ES-I3 (cell line): ENCODE measurements around the gene SEZ6L2.

Experiments
- H3K36me3 ChIP-seq: 2 replicates; pipeline ENCODE4 v1.6.1; 2013; ENCODE audit warnings: mild to moderate bottlenecking, low read length, control low read depth, moderate library complexity; ENCODE audit not compliant: insufficient read depth
- H3K4me1 ChIP-seq: 2 replicates; pipeline ENCODE4 v1.6.1; 2013; ENCODE audit warnings: mild to moderate bottlenecking, control low read depth, low read length; ENCODE audit not compliant: insufficient read depth
- H3K9ac ChIP-seq: 2 replicates; pipeline ENCODE4 v1.6.1; 2013; ENCODE audit warnings: low read depth, mild to moderate bottlenecking, low read length, moderate library complexity
- H3K9me3 ChIP-seq: 2 replicates; pipeline ENCODE4 v1.6.1; 2013; ENCODE audit warnings: mild to moderate bottlenecking, low read length, moderate library complexity; ENCODE audit not compliant: control insufficient read depth, insufficient read depth

SEZ6L2 gene

DNA sequence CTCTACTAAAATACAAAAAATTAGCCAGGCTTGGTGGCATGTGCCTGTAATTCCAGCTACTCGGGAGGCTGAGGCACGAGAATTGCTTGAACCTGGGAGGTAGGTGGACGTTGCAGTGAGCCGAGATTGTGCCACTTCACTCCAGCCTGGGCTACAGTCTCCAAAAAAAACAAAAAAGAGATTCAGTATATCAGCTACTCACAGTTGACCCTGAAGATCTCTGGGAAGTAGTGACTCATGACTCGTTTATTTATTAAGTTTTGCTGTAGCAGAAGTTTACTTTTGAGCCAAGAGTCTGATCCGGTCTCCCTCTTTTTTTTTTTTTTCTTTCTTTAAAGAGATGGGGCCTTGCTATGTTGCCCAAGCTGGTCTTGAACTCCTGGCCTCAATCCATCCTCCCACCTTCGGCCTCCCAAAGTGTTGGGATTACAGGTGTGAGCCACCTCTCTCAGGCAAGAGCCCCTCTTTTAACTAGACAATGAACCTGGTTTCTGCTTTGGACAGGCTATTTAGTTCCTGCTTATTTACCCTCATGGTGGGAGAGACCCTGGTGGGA is 74.7 kb downstream of the SEZ6L2 start:
- H3K9me3 ChIP-seq = no peaks in the 10 kb centered on the region
- H3K36me3 ChIP-seq = 0 out of 2 replicates have a peak, but pooled peaks cover 4% of the 10 kb centered on the region
- H3K4me1 ChIP-seq = peaks cover 36% of the 10 kb centered on the region; the same call in 1 of the 2 replicates
- H3K9ac ChIP-seq = no peak overlapping the region

DNA sequence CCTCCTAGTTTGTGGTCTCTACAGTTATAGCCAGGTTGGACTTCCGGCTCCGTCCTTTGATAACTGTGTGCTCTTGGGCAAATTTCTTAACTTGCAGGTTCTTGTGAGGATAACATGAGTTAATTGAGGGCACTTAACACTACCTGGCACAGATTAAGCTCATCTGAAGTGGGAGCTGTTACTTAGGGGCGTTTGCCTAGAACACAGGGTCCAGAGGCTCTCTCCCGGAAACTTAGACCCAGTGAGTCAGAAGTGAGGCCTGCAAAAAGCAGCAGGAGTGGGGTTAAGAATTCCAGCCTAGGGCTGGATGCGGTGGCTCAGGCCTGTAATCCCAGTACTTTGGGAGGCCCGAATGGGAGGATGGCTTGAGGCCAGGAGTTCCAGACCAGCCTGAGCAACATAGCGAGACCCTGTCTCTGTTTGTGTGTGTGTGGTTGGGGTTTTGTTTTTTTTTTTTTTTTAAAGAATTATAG is 77.7 kb downstream of the SEZ6L2 start:
- no peaks in the 10 kb centered on the region for H3K9me3 ChIP-seq
- peaks cover 36% of the 10 kb centered on the region; the same call in 1 of the 2 replicates for H3K4me1 ChIP-seq
- H3K36me3 ChIP-seq = 0 out of 2 replicates have a peak, but pooled peaks cover 7% of the 10 kb centered on the region
- no peak overlapping the region for H3K9ac ChIP-seq
